ENCODE results near the gene IGDCC3.
"Not testable (repeated sequence)": the region's sequence is repeated elsewhere in the genome, so short reads cannot be mapped to it uniquely, and the experiment has no call there.

Gene IGDCC3

DNA sequence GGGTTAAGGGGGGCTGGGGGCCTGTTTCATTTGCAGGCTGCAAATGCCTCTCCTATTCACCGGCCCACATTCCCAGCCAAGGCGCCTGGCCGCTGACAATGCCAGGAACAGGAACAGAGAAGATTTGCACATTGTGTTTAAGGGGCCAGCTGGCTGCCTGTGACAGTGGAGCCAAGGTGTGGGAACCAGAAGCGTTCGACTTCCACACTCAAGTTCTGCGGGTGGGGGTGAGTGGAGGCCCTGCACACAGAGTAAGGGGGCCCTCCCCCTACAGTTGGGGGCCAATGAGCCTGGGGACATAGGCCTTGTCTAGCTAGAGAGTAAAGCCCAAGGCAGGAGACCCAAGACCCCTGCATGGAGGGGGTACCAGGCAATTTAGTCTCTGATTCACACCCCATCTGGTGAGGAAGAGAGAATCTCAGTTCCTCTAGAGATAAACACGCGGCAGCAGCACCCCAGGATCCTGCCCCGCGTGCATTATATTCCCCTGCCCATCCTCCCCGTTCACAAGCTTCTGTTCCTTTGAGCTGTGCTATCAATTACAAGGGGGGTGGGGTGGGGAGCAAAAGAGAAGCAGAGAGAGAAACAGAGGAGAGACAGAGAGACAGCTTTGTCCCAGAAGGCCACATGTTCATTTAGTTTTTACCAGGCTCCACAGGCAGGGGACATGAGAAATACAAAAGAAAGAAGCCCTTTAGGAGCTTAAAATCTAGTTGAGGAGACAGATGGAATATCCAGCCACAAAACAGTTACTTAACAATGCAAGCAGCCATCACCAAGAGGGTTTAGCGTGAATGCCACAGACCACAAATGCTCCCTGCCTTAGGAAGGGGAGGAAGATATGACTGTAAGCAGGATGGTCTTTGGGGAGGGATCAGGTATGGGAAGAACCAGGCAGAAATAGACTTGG lies 9.2 kb downstream of the IGDCC3 start:
- peak; percentile 79 for DNase-seq

DNA sequence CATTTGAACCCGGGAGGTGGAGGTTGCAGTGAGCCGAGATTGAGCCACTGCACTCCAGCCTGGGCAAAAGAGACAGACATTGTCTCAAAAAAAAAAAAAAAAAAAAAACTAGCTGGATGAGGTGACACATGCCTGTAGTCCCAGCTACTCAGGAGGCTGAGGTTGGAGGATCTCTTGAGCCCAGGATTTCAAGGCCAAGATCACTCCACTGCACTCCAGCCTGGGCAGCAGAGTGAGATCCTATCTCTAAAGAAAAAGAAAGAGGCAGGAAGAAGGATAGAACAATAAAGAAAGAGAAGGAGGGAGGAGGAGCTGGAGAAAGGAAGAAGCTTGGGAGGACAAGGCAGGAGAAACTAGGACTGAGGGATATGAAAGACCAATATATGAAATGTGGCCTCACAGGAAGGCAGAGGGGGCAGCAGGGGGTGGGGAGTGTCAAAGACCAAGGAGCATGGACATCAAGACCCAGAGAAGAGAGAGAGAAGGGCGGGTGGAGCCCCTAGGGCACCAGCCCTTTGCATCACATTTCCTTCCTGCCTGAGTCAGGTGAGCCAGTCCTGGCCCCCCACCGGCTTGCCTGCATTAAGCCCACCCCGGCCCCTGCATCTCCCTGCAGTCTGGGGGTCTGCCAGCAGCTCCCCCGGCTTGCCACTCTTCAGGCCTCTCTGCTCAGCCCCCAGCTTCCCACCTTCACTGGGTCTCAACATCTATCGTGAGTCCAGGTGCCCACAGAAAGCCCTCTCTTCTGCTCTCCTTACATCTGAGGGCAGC lies 11.5 kb downstream of the IGDCC3 start:
- DNase-seq: no peak

DNA sequence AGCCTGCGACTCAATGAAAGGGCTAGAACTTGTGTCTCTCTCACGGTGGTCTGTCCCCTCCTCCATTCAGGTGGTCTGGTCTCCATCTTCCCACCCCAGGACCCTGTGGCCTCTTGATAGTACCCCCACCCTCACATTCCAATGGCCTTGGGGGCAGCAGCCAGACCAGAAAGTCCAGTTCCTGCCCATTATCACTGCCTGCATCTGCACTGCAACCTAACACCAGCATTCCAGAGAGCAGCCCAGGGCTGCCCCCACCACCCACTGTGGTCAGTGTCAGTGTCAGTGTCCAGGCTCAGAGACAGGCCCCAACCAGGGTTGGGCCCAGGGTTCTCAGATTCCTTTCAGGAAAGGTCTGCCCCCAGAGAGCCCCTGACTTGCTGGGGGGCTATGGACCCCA lies 12.6 kb downstream of the IGDCC3 start:
- DNase-seq: no peak

DNA sequence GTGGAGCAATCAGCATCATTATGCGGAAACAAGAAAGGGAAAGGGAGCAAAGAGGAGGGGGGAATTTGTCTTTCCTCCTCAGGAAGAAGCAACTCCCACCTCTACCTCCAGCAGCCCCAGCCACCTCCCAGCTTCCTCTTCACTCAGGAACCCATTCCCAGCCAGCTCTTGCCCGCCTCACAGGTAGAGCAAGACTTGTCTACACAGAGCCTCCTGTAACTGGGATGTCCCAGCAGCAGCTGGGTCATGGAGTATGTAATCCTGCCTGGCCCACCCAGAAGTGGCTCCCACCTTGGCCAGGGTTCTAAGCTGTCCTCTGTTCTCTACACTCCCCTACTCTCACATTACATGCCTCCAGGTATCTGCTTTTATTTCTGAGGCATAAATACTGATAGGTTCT lies 14.0 kb downstream of the IGDCC3 start:
- no peak for DNase-seq

DNA sequence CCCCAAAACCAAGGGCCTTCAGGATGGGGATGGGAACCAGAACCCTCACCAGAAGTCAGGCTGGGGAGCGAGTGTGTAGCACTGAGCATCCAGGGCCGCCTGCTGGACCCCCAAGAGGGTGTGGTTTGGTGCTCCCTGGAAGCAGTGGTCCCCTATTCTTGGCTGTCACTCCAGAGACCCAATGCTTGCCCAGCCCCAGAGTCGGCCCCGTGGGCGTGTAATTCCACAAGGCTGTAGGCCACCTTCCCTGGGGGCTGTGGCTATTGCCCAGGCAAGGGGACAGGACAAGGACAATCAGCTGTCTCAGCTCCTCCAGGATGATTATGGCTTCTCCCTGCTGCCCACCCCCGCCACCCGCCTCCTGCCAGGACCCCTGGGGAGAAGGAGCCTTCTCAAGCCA lies 14.5 kb downstream of the IGDCC3 start:
- no peak for DNase-seq

DNA sequence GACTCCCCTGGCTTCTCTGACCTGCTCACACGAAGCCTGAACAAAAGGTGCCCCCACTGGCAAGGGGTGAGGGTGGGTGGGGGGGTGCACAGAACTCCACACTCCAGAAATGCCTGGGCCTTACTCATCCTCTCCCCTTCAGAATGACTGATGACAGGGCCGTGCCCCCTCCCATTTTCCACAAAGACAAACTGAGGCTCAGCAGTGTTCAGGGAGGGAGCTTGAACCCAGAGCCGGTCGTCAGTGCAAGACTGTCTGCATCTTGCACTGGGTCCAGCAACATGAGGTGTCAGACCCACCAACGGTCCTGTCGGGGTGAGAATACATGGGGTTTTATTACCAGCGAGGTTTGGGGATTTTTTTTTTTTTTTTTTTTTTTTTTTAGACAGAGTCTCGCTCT lies 15.3 kb downstream of the IGDCC3 start:
- no peak for DNase-seq

DNA sequence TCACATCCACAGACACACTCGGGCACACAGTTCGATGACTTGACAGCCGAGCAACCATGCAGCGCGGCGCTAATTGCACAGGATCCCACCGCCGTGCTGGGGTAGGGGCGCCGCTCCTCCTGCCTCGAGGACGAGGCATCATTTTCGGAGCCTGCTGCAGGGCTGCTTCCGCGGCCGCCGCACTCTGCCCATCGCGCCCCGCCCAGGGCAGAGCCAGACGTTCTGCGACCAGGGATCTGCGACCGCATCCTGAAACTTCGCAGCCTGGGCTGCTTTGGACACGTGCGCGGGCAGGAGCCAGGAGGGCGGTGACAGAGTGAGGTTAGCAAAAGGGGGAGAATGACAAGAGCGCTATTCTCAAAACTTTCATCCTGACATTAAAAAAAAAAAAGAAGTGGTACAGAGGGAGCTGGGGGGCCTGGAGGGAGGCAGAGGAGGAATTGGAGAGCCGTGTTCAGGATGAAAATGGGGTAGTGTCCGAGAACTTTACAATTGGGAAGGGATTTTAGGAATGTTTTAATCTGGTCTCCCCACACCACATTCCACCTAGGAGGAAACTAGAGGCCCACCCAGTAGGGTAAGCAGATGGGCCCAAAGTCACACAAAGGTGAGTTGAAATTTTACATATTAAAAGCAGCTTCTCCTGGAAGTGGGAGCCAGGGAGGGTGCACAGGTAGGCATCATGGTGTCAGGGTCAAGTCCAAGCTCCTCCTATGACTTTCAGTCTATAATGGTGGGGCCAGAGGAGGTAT lies 15.9 kb downstream of the IGDCC3 start:
- DNase-seq: no peak

DNA sequence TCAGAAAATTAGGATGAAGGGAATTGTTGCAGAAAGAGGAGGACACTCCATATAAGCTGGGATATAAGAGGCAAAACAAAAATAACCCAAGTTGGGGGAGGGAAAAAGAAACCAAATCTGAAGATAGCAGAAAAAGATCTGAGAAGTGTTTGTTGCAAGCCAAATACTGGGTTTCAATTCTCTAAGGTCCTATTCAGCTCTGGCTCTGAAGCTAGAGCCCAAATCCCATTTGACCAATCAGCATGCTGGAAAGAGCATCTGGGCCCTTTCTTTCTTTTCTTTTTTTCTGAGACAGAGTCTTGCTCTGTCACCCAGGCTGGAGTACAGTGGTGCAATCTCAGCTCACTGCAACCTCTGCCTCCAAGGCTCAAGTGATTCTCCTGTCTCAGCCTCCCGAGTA lies 17.3 kb downstream of the IGDCC3 start:
- no peak for DNase-seq

DNA sequence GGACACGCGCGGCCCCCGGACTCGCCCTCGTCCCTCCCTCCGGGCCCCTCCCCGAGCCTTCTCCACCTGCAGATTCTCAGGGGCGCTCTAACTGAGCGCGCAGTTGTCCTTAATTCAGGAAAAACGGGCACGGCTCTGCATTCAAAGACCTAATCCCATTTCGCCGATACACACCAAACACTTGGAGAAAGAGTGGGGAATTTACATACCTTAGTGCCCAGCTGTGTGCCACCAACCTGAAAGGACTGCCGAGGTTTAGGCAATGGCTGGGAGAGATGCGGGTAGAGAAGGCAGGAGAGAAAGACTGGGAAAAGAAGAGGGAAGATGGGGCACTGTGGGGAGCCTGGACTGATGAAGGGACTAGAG lies 21.8 kb downstream of the IGDCC3 start:
- DNase-seq: no peak

DNA sequence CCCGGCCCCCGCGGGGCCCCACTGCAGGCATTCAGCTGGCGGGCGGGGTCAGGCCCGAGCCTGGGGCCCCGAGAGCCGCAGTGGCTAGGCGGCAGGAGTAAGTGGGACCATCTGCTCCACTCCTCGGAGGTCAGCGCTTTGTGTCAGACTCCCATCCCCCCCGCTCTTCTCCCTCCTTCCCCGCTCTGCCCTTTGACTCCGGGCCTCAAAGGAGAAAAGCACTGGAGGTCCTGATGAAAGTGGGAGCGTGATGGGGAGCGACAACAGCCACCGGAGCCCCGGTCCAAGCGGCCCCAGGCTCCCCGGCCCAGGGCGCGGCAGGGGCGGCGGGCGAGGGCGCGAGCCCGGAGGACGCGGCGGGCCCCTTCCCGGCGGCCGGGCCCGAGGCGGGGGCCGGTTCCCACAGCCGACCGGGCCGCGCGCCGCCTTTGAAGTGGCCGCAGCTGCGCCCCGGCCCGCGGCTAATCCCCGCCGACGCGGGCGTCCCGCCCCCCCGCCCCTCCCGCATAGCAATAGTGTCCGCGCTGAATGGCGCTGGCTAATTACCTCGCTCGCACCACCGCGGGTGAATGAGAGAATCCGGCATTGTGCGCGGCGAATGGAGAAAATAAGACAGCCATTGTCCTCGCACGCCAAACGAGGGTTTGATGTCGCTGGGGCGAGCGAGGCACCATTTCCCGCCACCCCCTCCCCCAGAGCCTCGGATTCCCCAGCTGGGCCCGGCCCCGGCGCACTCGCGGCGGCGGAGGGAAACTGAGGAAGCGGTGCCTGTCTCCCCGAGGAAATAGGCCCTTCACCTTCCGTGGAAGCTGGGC lies 22.4 kb downstream of the IGDCC3 start:
- DNase-seq: peak; percentile 59

DNA sequence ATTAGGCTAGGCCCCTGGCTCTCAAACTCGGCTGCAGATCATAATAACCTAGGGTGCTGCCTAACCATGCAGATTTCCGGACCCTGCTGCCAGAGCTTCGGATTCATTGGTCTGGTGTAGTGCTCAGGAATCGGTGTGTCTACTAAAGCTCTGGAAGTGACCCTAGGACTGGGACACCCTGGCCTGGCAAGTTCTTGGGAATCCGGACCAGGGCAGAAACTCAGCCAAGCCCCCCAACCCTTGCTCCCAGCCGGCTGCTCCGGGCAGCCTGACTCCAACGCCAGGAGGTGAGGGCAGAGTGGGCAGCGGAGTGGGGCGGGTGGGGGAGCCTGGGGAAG lies 23.0 kb downstream of the IGDCC3 start:
- DNase-seq: no peak

DNA sequence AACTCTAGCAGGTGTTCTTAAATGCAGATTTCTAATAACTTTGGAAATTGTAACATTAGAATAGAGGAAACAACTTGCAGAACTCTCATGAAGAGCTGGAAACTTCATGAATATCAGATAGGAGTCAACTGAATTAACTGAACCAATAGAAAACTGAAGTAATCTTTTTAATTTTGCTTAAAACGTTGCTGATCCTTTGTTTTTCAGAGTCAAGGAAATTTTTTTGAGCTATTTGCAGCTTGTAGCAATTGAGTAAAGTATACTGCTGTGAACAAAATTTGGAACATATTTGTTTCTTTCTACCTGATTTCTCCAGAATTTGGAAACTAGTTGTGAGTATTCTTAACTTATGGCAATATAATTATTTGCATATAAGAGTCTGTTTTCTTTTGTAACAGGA lies 25.8 kb downstream of the IGDCC3 start:
- not testable (repeated sequence) for DNase-seq

DNA sequence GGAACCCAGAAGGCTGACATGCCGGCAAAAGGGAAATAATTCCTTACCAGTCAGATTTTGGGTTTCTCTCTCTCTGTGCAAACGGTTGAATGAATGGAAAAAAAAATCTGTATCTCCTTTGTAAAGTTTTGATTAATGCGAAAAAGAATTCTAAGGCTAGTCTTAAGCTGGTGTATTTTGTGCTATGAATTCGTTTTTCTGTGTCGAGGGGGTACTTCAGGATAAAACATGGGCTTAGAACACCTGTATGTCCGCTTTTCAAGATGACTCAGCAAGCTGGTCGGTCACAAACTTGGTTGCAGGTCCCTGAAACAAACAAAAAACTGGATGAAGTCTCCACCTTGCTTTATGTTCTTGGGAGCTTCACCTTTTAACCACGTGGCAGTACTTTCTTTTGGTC lies 28.5 kb downstream of the IGDCC3 start:
- DNase-seq: no peak

DNA sequence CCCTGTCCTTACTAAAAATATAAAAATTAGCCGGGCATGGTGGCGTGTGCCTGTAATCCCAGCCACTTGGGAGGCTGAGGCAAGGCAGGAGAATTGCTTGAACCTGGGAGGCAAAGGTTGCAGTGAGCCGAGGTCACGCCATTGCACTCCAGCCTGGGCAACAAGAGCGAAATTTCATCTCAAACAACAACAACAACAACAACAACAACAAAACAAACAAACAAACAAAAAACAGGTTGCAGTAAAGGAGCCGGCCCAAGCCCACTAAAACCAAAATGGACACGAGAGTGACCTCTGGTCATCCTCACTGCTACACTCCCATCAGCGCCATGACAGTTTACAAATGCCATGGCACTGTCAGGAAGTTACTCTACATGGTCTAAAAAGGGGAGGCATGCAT lies 30.0 kb downstream of the IGDCC3 start:
- DNase-seq: not testable (repeated sequence)

DNA sequence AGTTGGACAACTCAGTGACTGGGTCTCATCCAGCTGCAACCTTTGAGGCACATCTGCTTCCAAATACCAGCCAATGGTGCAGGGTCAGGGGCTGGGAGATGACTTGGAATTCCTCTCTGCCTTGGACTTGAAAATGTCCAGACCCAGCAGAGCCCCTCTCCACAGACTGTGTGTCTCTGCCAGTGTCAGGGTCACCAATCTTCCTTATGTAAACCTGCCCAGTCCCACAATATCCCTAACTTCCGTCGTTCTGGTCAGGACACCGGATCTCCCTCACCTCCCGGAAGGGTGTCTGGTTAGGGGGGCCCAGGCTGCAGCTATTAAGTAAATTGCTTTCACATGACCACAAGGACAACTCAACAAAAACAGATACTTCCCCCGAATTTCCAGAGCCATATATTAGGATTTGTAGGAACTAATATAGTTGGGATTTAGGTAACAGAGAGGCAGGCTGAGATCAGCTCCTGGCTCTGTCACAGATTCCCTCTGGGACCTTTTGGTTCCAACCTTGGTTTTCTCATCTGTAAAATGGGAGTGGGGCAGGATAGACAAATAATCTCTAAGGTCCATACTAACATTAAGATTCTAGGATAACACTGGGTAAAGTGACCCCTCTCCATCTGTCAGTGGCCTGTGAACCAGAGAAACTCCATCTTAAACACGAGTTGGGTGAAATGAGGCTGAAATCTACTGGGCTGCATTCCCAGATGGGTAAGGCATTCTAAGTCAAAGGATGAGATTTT lies 30.8 kb downstream of the IGDCC3 start:
- no peak for DNase-seq

DNA sequence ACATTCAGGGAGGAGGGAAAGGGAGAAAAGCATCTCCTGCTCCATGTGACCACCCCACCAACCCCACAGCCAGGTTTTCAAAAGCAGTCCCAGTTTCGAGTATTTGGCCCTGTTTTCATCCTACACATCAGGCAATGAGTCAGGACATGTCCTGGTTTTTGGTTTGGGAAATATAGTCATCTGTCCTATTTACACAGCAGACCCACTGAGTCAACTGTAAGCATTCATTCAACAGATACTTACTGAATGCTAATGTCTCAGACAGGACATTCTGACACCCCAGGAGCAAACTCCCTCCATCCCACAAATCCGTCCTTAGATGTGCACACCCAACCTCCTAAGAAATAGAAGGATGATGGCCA lies 32.9 kb downstream of the IGDCC3 start:
- DNase-seq: no peak

DNA sequence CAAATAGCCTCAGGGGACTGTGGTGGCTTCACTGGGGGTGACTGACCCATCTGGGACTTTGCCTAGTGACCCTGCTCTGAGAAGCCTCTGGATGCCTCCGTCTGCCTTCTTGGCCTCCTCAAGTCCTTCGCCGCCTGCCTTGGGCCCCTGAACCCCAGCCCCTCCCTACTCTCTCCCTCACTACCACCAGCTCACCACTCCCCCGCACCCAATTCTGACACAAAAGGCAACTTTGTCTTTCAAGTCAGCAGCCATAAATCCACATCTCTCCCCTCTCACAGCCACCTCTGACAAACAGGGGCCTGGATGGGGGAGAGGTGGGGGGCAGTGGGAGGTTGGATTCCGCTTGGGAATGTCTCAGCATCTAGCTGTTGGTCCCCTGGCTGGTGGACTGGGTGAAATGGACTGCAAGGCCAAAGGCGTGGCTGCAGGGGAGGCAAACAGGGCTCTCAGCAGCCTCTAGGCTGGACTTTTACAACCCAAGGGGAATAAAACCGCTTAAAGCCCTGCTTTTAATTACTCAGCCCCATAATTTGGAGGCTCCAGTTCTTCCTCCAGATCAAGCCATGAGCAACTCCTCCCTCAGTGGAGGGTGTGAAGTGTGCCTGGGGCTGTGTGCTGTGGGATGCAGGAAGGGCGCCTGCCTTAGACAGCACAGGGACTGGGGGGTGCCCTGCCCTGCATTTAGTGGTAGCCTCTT lies 33.4 kb downstream of the IGDCC3 start:
- DNase-seq: no peak

DNA sequence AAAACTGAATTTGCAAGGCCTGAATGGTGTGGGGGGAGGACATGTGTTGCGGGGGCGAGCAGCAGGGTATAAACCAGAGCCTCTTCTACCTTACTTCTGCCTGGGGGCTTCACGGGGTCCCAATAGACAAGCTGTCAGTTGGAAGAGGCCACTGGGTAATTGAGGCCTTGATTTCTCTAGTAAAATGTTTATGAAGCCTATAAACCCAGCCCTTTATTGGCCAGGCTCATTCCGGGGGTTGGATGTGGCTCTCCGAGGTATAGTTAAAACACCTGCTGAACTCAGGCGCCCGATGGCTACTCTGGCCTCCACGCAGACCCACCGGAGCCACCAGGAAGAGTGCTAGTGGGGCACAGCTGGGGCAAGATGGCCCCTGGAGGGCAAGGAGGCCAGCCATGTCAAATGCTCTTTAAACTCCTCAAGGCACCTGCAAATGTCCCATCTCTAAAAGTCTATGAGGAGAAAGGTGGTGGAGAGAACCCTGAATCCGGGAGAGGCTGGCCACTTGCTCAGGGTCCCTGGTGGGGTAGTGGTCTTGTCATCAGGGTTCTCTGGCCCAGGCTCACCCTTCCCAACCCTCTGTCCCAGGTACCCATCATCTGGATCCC lies 34.3 kb downstream of the IGDCC3 start:
- no peak for DNase-seq

DNA sequence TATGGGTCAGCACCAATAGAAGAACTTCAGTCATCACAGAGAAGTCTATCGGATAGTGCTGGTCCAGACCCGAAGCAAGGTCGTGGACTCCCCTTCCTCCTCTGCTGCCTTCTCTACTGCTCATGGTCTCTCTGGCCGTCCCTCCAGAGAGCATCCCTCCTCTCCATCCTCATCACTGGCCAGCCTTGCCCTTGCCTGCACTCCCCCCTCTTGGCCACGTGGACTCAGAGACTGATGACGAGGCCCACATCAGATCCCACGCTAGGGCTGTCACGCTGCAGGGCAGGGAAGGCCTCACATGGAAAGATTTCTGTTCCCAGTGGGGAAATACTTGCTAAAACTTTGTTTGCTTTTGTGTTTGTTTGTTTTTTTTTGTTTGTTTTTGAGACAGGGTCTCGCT lies 35.3 kb downstream of the IGDCC3 start:
- no peak for DNase-seq

DNA sequence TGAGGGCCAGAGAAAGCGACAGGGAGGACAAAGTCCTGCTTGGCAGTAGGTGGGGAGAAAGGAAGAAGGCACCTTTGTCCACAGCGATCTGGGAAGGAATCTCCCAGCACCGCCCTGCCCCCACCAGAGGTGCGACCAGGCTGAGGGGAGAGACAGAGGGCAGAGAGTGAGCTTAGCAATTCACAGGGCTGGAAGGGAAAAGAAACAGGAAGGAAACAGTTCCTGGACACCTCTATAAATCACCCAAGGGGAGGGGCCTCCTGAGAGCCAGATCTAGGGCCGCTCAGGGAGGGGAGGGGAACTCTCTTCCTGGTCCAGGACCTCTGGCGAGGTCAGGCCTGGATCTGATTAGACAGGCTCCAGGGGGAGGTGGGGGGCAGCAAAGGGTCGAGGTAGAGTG lies 37.9 kb downstream of the IGDCC3 start:
- no peak for DNase-seq

DNA sequence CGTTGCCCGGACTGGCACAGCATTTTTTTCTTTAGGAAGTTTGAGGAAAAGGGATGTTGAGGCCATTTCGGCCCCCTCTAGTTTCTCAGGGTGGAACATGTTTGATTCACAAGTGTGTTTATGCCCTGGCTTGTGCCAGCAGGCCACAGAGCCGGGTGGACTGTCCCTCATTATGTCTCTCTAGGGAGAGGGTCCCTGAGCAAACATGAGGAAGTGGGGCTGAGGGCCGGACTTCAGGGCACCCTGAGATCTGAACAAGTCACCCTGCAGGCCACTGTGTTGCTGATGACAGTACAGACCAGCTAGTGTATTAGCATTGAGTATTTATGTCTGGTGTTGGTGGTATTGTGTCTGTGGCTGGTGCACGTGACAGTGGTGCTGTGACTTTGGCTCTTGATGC lies 38.4 kb downstream of the IGDCC3 start:
- DNase-seq: no peak
